SJSA1 (cell line): ENCODE measurements around the gene PLCL1. TPM values are rescaled to one million over a fixed set of nuclear protein-coding genes. Genes with fewer than 3 reads are reported as not detected.

Source experiments
- DNase-seq, 2 experiments: peaks; one replicate each; pipeline ENCODE4 v3.0.0-alpha.2; 2015 to 2020; ENCODE audit warnings: low spot score in 2 of 2, low read depth in 1 of 2
- H3K27ac ChIP-seq: fragments of 250-450 bp; sonication (Bioruptor Pico); 2 replicates; pipeline ENCODE4 v1.5.1; 2020; ENCODE audit warnings: mild to moderate bottlenecking, moderate library complexity
- H3K27me3 ChIP-seq: fragments of 250-450 bp; sonication (Bioruptor Pico); replicated peaks from 2 replicates; pipeline ENCODE4 v1.5.1; 2020; ENCODE audit warnings: mild to moderate bottlenecking, moderate library complexity
- H3K36me3 ChIP-seq: fragments of 250-450 bp; sonication (Bioruptor Pico); 2 replicates; pipeline ENCODE4 v1.5.1; 2020; ENCODE audit warnings: mild to moderate bottlenecking
- H3K4me1 ChIP-seq: fragments of 250-450 bp; sonication (Bioruptor Pico); replicated peaks from 2 replicates; pipeline ENCODE4 v1.6.1; 2021; ENCODE audit warnings: mild to moderate bottlenecking
- H3K4me3 ChIP-seq: fragments of 250-450 bp; sonication (Bioruptor Pico); 2 replicates; pipeline ENCODE4 v1.5.1; 2020; ENCODE audit warnings: mild to moderate bottlenecking
- H3K9me3 ChIP-seq: fragments of 250-450 bp; sonication (Bioruptor Pico); replicated peaks from 2 replicates; pipeline ENCODE4 v1.5.1; 2020; ENCODE audit warnings: mild to moderate bottlenecking
- total RNA-seq: library from RNA; depleted of rRNA; stranded (reverse); fragments of >200 nt; shearing (Covaris generic); gene quantifications from 2 replicates; pipeline ENCODE4 v1.2.3, GENCODE V29; 2014

Gene PLCL1
- total RNA-seq, 1 experiment from 2014 or later: 0.03 TPM

GRCh38 chr2:197891897-197892442, 87.6 kb downstream of the PLCL1 start:
- no peaks in the 10 kb centered on the region for H3K9me3 ChIP-seq

GRCh38 chr2:197893403-197894177, 89.2 kb downstream of the PLCL1 start:
- no peak for DNase-seq

More at GRCh38 chr2:197891897-197892442, 87.6 kb downstream of the PLCL1 start:
- no peaks in the 10 kb centered on the region for H3K36me3 ChIP-seq
- H3K27ac ChIP-seq: no peak overlapping the region
- no peaks in the 10 kb centered on the region for H3K4me1 ChIP-seq
- H3K27me3 ChIP-seq: no peaks in the 10 kb centered on the region
- no peak overlapping the region for H3K4me3 ChIP-seq
- no peak for DNase-seq

GRCh38 chr2:197894751-197895274, 90.4 kb downstream of the PLCL1 start:
- no peaks in the 10 kb centered on the region for H3K27me3 ChIP-seq
- no peak overlapping the region for H3K4me3 ChIP-seq
- H3K4me1 ChIP-seq: no peaks in the 10 kb centered on the region
- DNase-seq: no peak
- no peak overlapping the region for H3K27ac ChIP-seq
- H3K9me3 ChIP-seq: no peaks in the 10 kb centered on the region
- no peaks in the 10 kb centered on the region for H3K36me3 ChIP-seq

More at GRCh38 chr2:197893403-197894177, 89.2 kb downstream of the PLCL1 start:
- H3K36me3 ChIP-seq: no peaks in the 10 kb centered on the region
- no peaks in the 10 kb centered on the region for H3K9me3 ChIP-seq
- no peaks in the 10 kb centered on the region for H3K27me3 ChIP-seq
- no peaks in the 10 kb centered on the region for H3K4me1 ChIP-seq
- H3K4me3 ChIP-seq: no peak overlapping the region
- H3K27ac ChIP-seq: no peak overlapping the region

- H3K36me3 ChIP-seq: no peaks in the 10 kb centered on the region
- no peaks in the 10 kb centered on the region for H3K9me3 ChIP-seq
- no peaks in the 10 kb centered on the region for H3K27me3 ChIP-seq
- H3K4me3 ChIP-seq: no peak overlapping the region
- DNase-seq: no peak
- no peak overlapping the region for H3K27ac ChIP-seq
- H3K4me1 ChIP-seq: no peaks in the 10 kb centered on the region
These were observed 93.7 kb downstream of the PLCL1 start for GRCh38 chr2:197897960-197898678.

GRCh38 chr2:197904446-197904845, 100.1 kb downstream of the PLCL1 start:
- Histone ChIP-seq H3K4me3 (no peak overlapping the region), H3K9me3 (no peaks in the 10 kb centered on the region), H3K27ac (no peak overlapping the region), H3K4me1 (no peaks in the 10 kb centered on the region), H3K27me3 (no peaks in the 10 kb centered on the region), H3K36me3 (no peaks in the 10 kb centered on the region)
- no peak for DNase-seq

GRCh38 chr2:197908156-197908555, 103.8 kb downstream of the PLCL1 start:
- Histone ChIP-seq H3K36me3 (no peaks in the 10 kb centered on the region), H3K4me3 (no peak overlapping the region), H3K9me3 (no peaks in the 10 kb centered on the region), H3K27ac (no peak overlapping the region), H3K27me3 (no peaks in the 10 kb centered on the region), H3K4me1 (no peaks in the 10 kb centered on the region)
- DNase-seq: no peak

GRCh38 chr2:197908990-197909776, 104.8 kb downstream of the PLCL1 start:
- no peaks in the 10 kb centered on the region for H3K27me3 ChIP-seq
- H3K27ac ChIP-seq: no peak overlapping the region
- no peak for DNase-seq
- H3K4me1 ChIP-seq: no peaks in the 10 kb centered on the region
- H3K4me3 ChIP-seq: no peak overlapping the region
- H3K36me3 ChIP-seq: no peaks in the 10 kb centered on the region
- H3K9me3 ChIP-seq: no peaks in the 10 kb centered on the region

GRCh38 chr2:197911667-197912066, 107.3 kb downstream of the PLCL1 start:
- H3K27ac ChIP-seq: no peak overlapping the region
- no peaks in the 10 kb centered on the region for H3K36me3 ChIP-seq
- H3K4me3 ChIP-seq: no peak overlapping the region
- H3K4me1 ChIP-seq: no peaks in the 10 kb centered on the region
- no peak for DNase-seq
- no peaks in the 10 kb centered on the region for H3K27me3 ChIP-seq
- no peaks in the 10 kb centered on the region for H3K9me3 ChIP-seq

- DNase-seq: no peak
- Histone ChIP-seq H3K4me1 (no peaks in the 10 kb centered on the region), H3K27ac (no peak overlapping the region), H3K27me3 (no peaks in the 10 kb centered on the region), H3K4me3 (no peak overlapping the region), H3K36me3 (no peaks in the 10 kb centered on the region), H3K9me3 (no peaks in the 10 kb centered on the region)
These were observed 108.7 kb downstream of the PLCL1 start for GRCh38 chr2:197913084-197913483.

GRCh38 chr2:197914778-197915177, 110.4 kb downstream of the PLCL1 start:
- no peaks in the 10 kb centered on the region for H3K4me1 ChIP-seq
- no peak for DNase-seq
- no peaks in the 10 kb centered on the region for H3K9me3 ChIP-seq
- H3K4me3 ChIP-seq: no peak overlapping the region
- H3K36me3 ChIP-seq: no peaks in the 10 kb centered on the region
- no peak overlapping the region for H3K27ac ChIP-seq
- no peaks in the 10 kb centered on the region for H3K27me3 ChIP-seq

- Histone ChIP-seq H3K27ac (no peak overlapping the region), H3K36me3 (no peaks in the 10 kb centered on the region), H3K27me3 (no peaks in the 10 kb centered on the region), H3K4me1 (no peaks in the 10 kb centered on the region), H3K9me3 (no peaks in the 10 kb centered on the region), H3K4me3 (no peak overlapping the region)
- no peak for DNase-seq
These were observed 111.3 kb downstream of the PLCL1 start for GRCh38 chr2:197915548-197916265.

- Histone ChIP-seq H3K4me3 (no peak overlapping the region), H3K36me3 (no peaks in the 10 kb centered on the region), H3K9me3 (no peaks in the 10 kb centered on the region), H3K4me1 (no peaks in the 10 kb centered on the region), H3K27me3 (no peaks in the 10 kb centered on the region), H3K27ac (no peak overlapping the region)
- no peak for DNase-seq
These were observed 115.1 kb downstream of the PLCL1 start for GRCh38 chr2:197919487-197919886.

GRCh38 chr2:197920088-197920487, 115.7 kb downstream of the PLCL1 start:
- no peaks in the 10 kb centered on the region for H3K36me3 ChIP-seq
- no peaks in the 10 kb centered on the region for H3K4me1 ChIP-seq
- no peak overlapping the region for H3K27ac ChIP-seq
- H3K27me3 ChIP-seq: no peaks in the 10 kb centered on the region
- H3K4me3 ChIP-seq: no peak overlapping the region
- H3K9me3 ChIP-seq: no peaks in the 10 kb centered on the region
- DNase-seq: no peak
